Neuronal stem cell (in vitro differentiated cells): ENCODE results near the gene PEX11G.

Source experiments
- DNase-seq: peaks from one replicate; pipeline ENCODE4 v3.0.0-alpha.2; 2013; ENCODE audit warnings: low spot score
- H2AFZ ChIP-seq: one replicate; pipeline ENCODE4 v1.6.1; 2013; ENCODE audit warnings: mild to moderate bottlenecking, low read length, inconsistent platforms
- H2AK5ac ChIP-seq: 2 replicates; pipeline ENCODE4 v1.6.1; 2013; ENCODE audit warnings: low read depth, mild to moderate bottlenecking, inconsistent platforms, low read length, moderate library complexity, mixed read lengths
- H2BK120ac ChIP-seq: 2 replicates; pipeline ENCODE4 v1.6.1; 2013; ENCODE audit warnings: low read depth, mild to moderate bottlenecking, inconsistent platforms, low read length, moderate library complexity, mixed read lengths
- H2BK12ac ChIP-seq: one replicate; pipeline ENCODE4 v1.6.1; 2013; ENCODE audit warnings: low read length, inconsistent platforms
- H2BK15ac ChIP-seq: 2 replicates; pipeline ENCODE4 v1.6.1; 2013; ENCODE audit warnings: mild to moderate bottlenecking, low read length, inconsistent platforms, mixed read lengths
- H2BK5ac ChIP-seq: one replicate; pipeline ENCODE4 v1.6.1; 2013; ENCODE audit warnings: inconsistent platforms, mild to moderate bottlenecking, low read length, moderate library complexity
- H3K14ac ChIP-seq: one replicate; pipeline ENCODE4 v1.6.1; 2013; ENCODE audit warnings: low read length, inconsistent platforms
- H3K18ac ChIP-seq: 2 replicates; pipeline ENCODE4 v1.6.1; 2013; ENCODE audit warnings: low read length, inconsistent platforms
- H3K23ac ChIP-seq: 2 replicates; pipeline ENCODE4 v1.6.1; 2013; ENCODE audit warnings: low read depth, mild to moderate bottlenecking, mixed read lengths, low read length, inconsistent platforms; ENCODE audit not compliant: poor library complexity
- H3K27ac ChIP-seq: replicated peaks from 3 replicates; pipeline ENCODE4 v1.5.1; 2013; ENCODE audit warnings: low read length, inconsistent platforms
- H3K27me3 ChIP-seq, 3 experiments: 2 replicates each; pipeline ENCODE4 v1.6.1; 2013; ENCODE audit warnings: low read length in 3 of 3, mild to moderate bottlenecking in 2 of 3, inconsistent platforms in 1 of 3, low read depth in 1 of 3, mixed read lengths in 1 of 3, moderate library complexity in 1 of 3; ENCODE audit not compliant: control insufficient read depth in 3 of 3, insufficient read depth in 3 of 3
- H3K36me3 ChIP-seq, 2 donors: replicated peaks in 1 of 2; 2 replicates each; pipeline ENCODE4 v1.6.1; 2013; ENCODE audit warnings: low read length in 2 of 2; ENCODE audit not compliant: control insufficient read depth in 2 of 2, insufficient read depth in 2 of 2
- H3K4ac ChIP-seq: 2 replicates; pipeline ENCODE4 v1.6.1; 2013; ENCODE audit warnings: inconsistent platforms, mild to moderate bottlenecking, low read length, moderate library complexity
- H3K4me1 ChIP-seq, 2 donors: 1 replicate in 1 of 2; 2 replicates in 1 of 2; pipeline ENCODE4 v1.6.1; 2013; ENCODE audit warnings: low read length in 2 of 2, low read depth in 1 of 2; ENCODE audit not compliant: control insufficient read depth in 2 of 2, insufficient read depth in 1 of 2
- H3K4me2 ChIP-seq: one replicate; pipeline ENCODE4 v1.6.1; 2013; ENCODE audit warnings: mild to moderate bottlenecking, low read length, inconsistent platforms; ENCODE audit not compliant: insufficient read depth, poor library complexity, severe bottlenecking
- H3K4me3 ChIP-seq, 2 donors: 2 replicates each; pipeline ENCODE4 v1.5.1; 2013; ENCODE audit warnings: low read length in 2 of 2, mild to moderate bottlenecking in 2 of 2, inconsistent platforms in 1 of 2, moderate library complexity in 1 of 2
- H3K79me1 ChIP-seq: one replicate; pipeline ENCODE4 v1.6.1; 2013; ENCODE audit warnings: low read depth, mild to moderate bottlenecking, inconsistent platforms, low read length, moderate library complexity
- H3K9ac ChIP-seq: one replicate; pipeline ENCODE4 v1.6.1; 2013; ENCODE audit warnings: mild to moderate bottlenecking, low read depth, low read length, inconsistent platforms; ENCODE audit not compliant: poor library complexity
- H3K9me3 ChIP-seq, 2 donors: replicated peaks in 1 of 2; 2 replicates each; pipeline versions ENCODE3 to v1.6.1; 2013; ENCODE audit warnings: low read length in 2 of 2, mild to moderate bottlenecking in 2 of 2, inconsistent platforms in 1 of 2, low read depth in 1 of 2, mixed read lengths in 1 of 2, moderate library complexity in 1 of 2; ENCODE audit not compliant: control insufficient read depth in 2 of 2, insufficient read depth in 1 of 2
- H4K8ac ChIP-seq: one replicate; pipeline ENCODE4 v1.6.1; 2013; ENCODE audit warnings: low read depth, mild to moderate bottlenecking, inconsistent platforms, low read length, moderate library complexity
- H4K91ac ChIP-seq: one replicate; pipeline ENCODE4 v1.6.1; 2013; ENCODE audit warnings: low read length, low read depth, mild to moderate bottlenecking, inconsistent platforms; ENCODE audit not compliant: poor library complexity
- WGBS, 2 donors: extraction: QIAGEN DNeasy Blood & Tissue Kit; methylation state at CpG; one replicate each; pipeline ENCODE4 v1.1.7; 2013; ENCODE audit warnings: missing lambda C conversion rate in 2 of 2, mixed read lengths in 1 of 2; ENCODE audit not compliant: insufficient read length in 2 of 2, insufficient replicate concordance in 1 of 2; ENCODE audit errors: extremely low coverage in 2 of 2; 5-methylcytosine and 5-hydroxymethylcytosine counted together

Gene PEX11G

GRCh38 chr19:7513809-7514642 lies 25.2 kb upstream of the PEX11G start:
- no peak overlapping the region for H2BK120ac ChIP-seq
- no peak overlapping the region for H2AFZ ChIP-seq
- H4K8ac ChIP-seq: no peak overlapping the region
- no peak overlapping the region for H2BK12ac ChIP-seq
- no peak for DNase-seq
- peaks cover 0 to 13% of the 10 kb centered on the region in 2 donors for H3K36me3 ChIP-seq
- no peaks in the 10 kb centered on the region for H3K27me3 ChIP-seq
- peaks cover 4% of the 10 kb centered on the region for H3K79me1 ChIP-seq
- no peak overlapping the region for H3K14ac ChIP-seq
- no peak overlapping the region for H2BK5ac ChIP-seq
- no peak overlapping the region for H3K4me2 ChIP-seq
- H3K4me1 ChIP-seq: peaks cover 10 to 11% of the 10 kb centered on the region in 2 donors
- no peak overlapping the region for H3K23ac ChIP-seq
- no peak overlapping the region for H3K27ac ChIP-seq
- no peak overlapping the region for H2BK15ac ChIP-seq
- no peak overlapping the region for H3K9ac ChIP-seq
- whole genome bisulfite sequencing, 2 donors: no CpG with 5 or more reads among the region's 5 CpGs
- no peak overlapping the region for H2AK5ac ChIP-seq
- no peak overlapping the region for H3K18ac ChIP-seq
- H3K9me3 ChIP-seq: no peaks in the 10 kb centered on the region
- no peak overlapping the region for H3K4me3 ChIP-seq
- H3K4ac ChIP-seq: no peak overlapping the region
- no peak overlapping the region for H4K91ac ChIP-seq

- H3K4me2 ChIP-seq: no peak overlapping the region
- no peak overlapping the region for H2BK5ac ChIP-seq
- H3K27ac ChIP-seq: no peak overlapping the region
- DNase-seq: no peak
- peaks cover 4% of the 10 kb centered on the region for H3K79me1 ChIP-seq
- peaks cover 0 to under 1% of the 10 kb centered on the region in 2 donors for H3K36me3 ChIP-seq
- H4K91ac ChIP-seq: no peak overlapping the region
- WGBS, 2 donors: no CpG with 5 or more reads among the region's 6 CpGs
- H3K4me1 ChIP-seq: peaks cover 11 to 12% of the 10 kb centered on the region in 2 donors
- H3K27me3 ChIP-seq: no peaks in the 10 kb centered on the region
- no peak overlapping the region for H3K14ac ChIP-seq
- no peak overlapping the region for H2AK5ac ChIP-seq
- no peak overlapping the region for H3K4me3 ChIP-seq
- no peak overlapping the region for H3K4ac ChIP-seq
- H3K9me3 ChIP-seq: no peaks in the 10 kb centered on the region
- no peak overlapping the region for H3K18ac ChIP-seq
- H2AFZ ChIP-seq: no peak overlapping the region
- no peak overlapping the region for H3K23ac ChIP-seq
- H2BK15ac ChIP-seq: no peak overlapping the region
- no peak overlapping the region for H2BK120ac ChIP-seq
- H4K8ac ChIP-seq: no peak overlapping the region
- H3K9ac ChIP-seq: no peak overlapping the region
- H2BK12ac ChIP-seq: no peak overlapping the region
Measured at GRCh38 chr19:7512400-7512851, 23.6 kb upstream of the PEX11G start.

- H3K14ac ChIP-seq: no peak overlapping the region
- H2AK5ac ChIP-seq: no peak overlapping the region
- no peak overlapping the region for H2BK5ac ChIP-seq
- H3K27ac ChIP-seq: no peak overlapping the region
- H3K4me1 ChIP-seq: peaks cover 0 to 2% of the 10 kb centered on the region in 2 donors
- no peak overlapping the region for H3K23ac ChIP-seq
- H3K9me3 ChIP-seq: no peaks in the 10 kb centered on the region
- no peak overlapping the region for H3K4me2 ChIP-seq
- no peak overlapping the region for H4K8ac ChIP-seq
- no peak overlapping the region for H3K18ac ChIP-seq
- H3K36me3 ChIP-seq: no peaks in the 10 kb centered on the region
- H4K91ac ChIP-seq: no peak overlapping the region
- no peak overlapping the region for H2BK15ac ChIP-seq
- H3K79me1 ChIP-seq: no peaks in the 10 kb centered on the region
- H2BK120ac ChIP-seq: no peak overlapping the region
- no peak for DNase-seq
- no peak overlapping the region for H3K9ac ChIP-seq
- no peak overlapping the region for H2BK12ac ChIP-seq
- WGBS, 2 donors: no CpG with 5 or more reads among the region's 3 CpGs
- no peak overlapping the region for H3K4me3 ChIP-seq
- no peak overlapping the region for H3K4ac ChIP-seq
- peaks cover 0 to 3% (median 0%) of the 10 kb centered on the region in 3 experiments for H3K27me3 ChIP-seq
- no peak overlapping the region for H2AFZ ChIP-seq
Measured at GRCh38 chr19:7509625-7510024, 20.8 kb upstream of the PEX11G start.

GRCh38 chr19:7507884-7508283 lies 19.0 kb upstream of the PEX11G start:
- Histone ChIP-seq H2BK12ac (no peak overlapping the region), H4K91ac (no peak overlapping the region), H3K9ac (no peak overlapping the region), H3K4ac (no peak overlapping the region), H2AFZ (peak overlapping the region; percentile 24), H4K8ac (no peak overlapping the region), H3K27me3 (peaks cover 0 to 3% (median 0%) of the 10 kb centered on the region in 3 experiments), H3K9me3 (no peaks in the 10 kb centered on the region), H3K4me3 (no peak overlapping the region), H2BK120ac (no peak overlapping the region), H2BK5ac (no peak overlapping the region), H2AK5ac (no peak overlapping the region), H3K36me3 (no peaks in the 10 kb centered on the region), H3K18ac (no peak overlapping the region), H3K79me1 (no peaks in the 10 kb centered on the region), H3K14ac (no peak overlapping the region), H3K4me2 (no peak overlapping the region), H3K23ac (no peak overlapping the region), H2BK15ac (no peak overlapping the region), H3K4me1 (peaks cover 0 to 2% of the 10 kb centered on the region in 2 donors), H3K27ac (no peak overlapping the region)
- DNase-seq: no peak
- no CpG with 5 or more reads among the region's 11 CpGs for WGBS, 2 donors
